HepG2 (cell line): ENCODE measurements around the gene PDRG1.

Source experiments
- ARNTL ChIP-seq: sonication (generic); formaldehyde crosslinking; IDR thresholded peaks from 2 replicates; pipeline ENCODE4 v1.4.0; 2020; ENCODE audit warnings: mild to moderate bottlenecking, missing genetic modification reagents
- CHD2 ChIP-seq: IDR thresholded peaks from 2 replicates; pipeline ENCODE4 v1.6.1; 2011; ENCODE audit warnings: low read depth, low read length, improper control_type of control experiment
- JUNB ChIP-seq: sonication (generic); formaldehyde crosslinking; IDR thresholded peaks from 2 replicates; pipeline ENCODE4 v1.8.0; 2022; ENCODE audit warnings: missing genetic modification reagents, mild to moderate bottlenecking, borderline replicate concordance
- MBNL3 ChIP-seq: fragments of 250-450 bp; sonication (Bioruptor Pico); conservative IDR thresholded peaks from 2 replicates; pipeline ENCODE4 v1.8.0; 2022; ENCODE audit warnings: mild to moderate bottlenecking, inconsistent platforms
- NFYC ChIP-seq: IDR thresholded peaks from 2 replicates; pipeline ENCODE4 v1.6.1; 2016; ENCODE audit warnings: missing genetic modification reagents, missing compliant biosample characterization
- POLR2AphosphoS5 ChIP-seq: IDR thresholded peaks from 2 replicates; pipeline ENCODE4 v1.6.1; 2012; ENCODE audit warnings: low read depth, low read length
- RAD21 ChIP-seq: fragments of 450-650 bp; formaldehyde crosslinking; IDR thresholded peaks from 2 replicates; pipeline ENCODE4 v1.5.0; 2020; ENCODE audit warnings: mild to moderate bottlenecking
- SMC3 ChIP-seq: IDR thresholded peaks from 2 replicates; pipeline ENCODE4 v1.6.1; 2011; ENCODE audit warnings: low read length, improper control_type of control experiment
- SP4 ChIP-seq: sonication (generic); formaldehyde crosslinking; IDR thresholded peaks from 2 replicates; pipeline ENCODE4 v1.8.1; 2023; ENCODE audit warnings: mild to moderate bottlenecking, missing genetic modification reagents
- SRF ChIP-seq: IDR thresholded peaks from 2 replicates; pipeline ENCODE4 v1.6.1; 2011; ENCODE audit warnings: mild to moderate bottlenecking, low read depth, low read length, moderate library complexity
- ZNF136 ChIP-seq: sonication (generic); formaldehyde crosslinking; IDR thresholded peaks from 2 replicates; pipeline ENCODE4 v1.8.1; 2022; ENCODE audit warnings: low read depth, mild to moderate bottlenecking, moderate library complexity, missing genetic modification reagents
- TF ChIP-seq, protein P1 (sequence below): sonication (generic); formaldehyde crosslinking; IDR thresholded peaks from 2 replicates; pipeline ENCODE4 v1.5.0; 2020; ENCODE audit warnings: mild to moderate bottlenecking, missing genetic modification reagents, moderate library complexity
- TF ChIP-seq, protein P2 (sequence below): IDR thresholded peaks from 2 replicates; pipeline ENCODE4 v1.6.1; 2018; ENCODE audit warnings: missing genetic modification reagents, mild to moderate bottlenecking, missing compliant biosample characterization
- TF ChIP-seq, protein P3 (sequence below): sonication (generic); formaldehyde crosslinking; IDR thresholded peaks from 2 replicates; pipeline ENCODE4 v1.9.0; 2021; ENCODE audit warnings: missing genetic modification reagents, borderline replicate concordance

DNA sequence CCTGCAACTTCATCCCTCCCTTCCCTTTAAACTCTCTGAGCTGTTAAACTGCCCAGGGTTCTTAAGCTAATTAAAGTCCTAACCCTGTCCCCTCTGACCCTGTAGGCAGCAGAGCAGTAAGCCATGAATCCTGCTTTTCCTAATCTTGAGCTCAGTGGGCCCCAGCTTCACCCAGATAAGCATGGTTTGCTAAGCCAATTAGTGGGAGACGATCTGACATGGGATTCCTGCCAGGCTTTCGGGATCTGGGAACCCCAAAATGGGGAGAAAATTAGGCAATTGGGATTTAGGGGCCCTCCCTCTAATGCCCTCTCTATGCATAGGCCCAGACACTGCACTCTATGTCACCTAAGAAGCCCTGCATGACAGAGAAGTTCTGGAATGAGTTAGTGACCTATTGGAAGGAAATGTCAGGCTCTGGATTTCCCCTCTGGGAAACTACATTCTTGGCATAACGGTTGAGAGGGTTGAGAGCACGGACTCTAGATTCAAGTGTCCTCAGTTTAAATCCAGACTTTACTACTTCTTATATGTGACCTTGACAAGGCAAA is 20.7 kb upstream of the PDRG1 start:
- TF ChIP-seq MBNL3 (no peak), ARNTL (no peak), RAD21 (no peak), SP4 (CRISPR knock-in tag) (no peak), JUNB (CRISPR knock-in tag) (no peak), POLR2AphosphoS5 (no peak), SRF (no peak), ZNF136 (CRISPR knock-in tag) (no peak), SMC3 (no peak), NFYC (no peak), CHD2 (no peak)
- TF ChIP-seq, protein P1, sequence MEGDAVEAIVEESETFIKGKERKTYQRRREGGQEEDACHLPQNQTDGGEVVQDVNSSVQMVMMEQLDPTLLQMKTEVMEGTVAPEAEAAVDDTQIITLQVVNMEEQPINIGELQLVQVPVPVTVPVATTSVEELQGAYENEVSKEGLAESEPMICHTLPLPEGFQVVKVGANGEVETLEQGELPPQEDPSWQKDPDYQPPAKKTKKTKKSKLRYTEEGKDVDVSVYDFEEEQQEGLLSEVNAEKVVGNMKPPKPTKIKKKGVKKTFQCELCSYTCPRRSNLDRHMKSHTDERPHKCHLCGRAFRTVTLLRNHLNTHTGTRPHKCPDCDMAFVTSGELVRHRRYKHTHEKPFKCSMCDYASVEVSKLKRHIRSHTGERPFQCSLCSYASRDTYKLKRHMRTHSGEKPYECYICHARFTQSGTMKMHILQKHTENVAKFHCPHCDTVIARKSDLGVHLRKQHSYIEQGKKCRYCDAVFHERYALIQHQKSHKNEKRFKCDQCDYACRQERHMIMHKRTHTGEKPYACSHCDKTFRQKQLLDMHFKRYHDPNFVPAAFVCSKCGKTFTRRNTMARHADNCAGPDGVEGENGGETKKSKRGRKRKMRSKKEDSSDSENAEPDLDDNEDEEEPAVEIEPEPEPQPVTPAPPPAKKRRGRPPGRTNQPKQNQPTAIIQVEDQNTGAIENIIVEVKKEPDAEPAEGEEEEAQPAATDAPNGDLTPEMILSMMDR (CRISPR knock-in tag) = no peak
- TF ChIP-seq, protein P2, sequence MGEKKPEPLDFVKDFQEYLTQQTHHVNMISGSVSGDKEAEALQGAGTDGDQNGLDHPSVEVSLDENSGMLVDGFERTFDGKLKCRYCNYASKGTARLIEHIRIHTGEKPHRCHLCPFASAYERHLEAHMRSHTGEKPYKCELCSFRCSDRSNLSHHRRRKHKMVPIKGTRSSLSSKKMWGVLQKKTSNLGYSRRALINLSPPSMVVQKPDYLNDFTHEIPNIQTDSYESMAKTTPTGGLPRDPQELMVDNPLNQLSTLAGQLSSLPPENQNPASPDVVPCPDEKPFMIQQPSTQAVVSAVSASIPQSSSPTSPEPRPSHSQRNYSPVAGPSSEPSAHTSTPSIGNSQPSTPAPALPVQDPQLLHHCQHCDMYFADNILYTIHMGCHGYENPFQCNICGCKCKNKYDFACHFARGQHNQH (CRISPR knock-in tag) = no peak
- TF ChIP-seq, protein P3, sequence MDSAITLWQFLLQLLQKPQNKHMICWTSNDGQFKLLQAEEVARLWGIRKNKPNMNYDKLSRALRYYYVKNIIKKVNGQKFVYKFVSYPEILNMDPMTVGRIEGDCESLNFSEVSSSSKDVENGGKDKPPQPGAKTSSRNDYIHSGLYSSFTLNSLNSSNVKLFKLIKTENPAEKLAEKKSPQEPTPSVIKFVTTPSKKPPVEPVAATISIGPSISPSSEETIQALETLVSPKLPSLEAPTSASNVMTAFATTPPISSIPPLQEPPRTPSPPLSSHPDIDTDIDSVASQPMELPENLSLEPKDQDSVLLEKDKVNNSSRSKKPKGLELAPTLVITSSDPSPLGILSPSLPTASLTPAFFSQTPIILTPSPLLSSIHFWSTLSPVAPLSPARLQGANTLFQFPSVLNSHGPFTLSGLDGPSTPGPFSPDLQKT (CRISPR knock-in tag) = no peak
